GM18909 (cell line): ENCODE measurements around the gene ZNF524.

Experiments used
- ATAC-seq: cut with Tn5 transposase; IDR thresholded peaks from one replicate; pipeline ENCODE4 v1.9.1; 2021; ENCODE audit warnings: mild to moderate bottlenecking; ENCODE audit not compliant: unreplicated experiment, poor library complexity

ZNF524 gene

DNA sequence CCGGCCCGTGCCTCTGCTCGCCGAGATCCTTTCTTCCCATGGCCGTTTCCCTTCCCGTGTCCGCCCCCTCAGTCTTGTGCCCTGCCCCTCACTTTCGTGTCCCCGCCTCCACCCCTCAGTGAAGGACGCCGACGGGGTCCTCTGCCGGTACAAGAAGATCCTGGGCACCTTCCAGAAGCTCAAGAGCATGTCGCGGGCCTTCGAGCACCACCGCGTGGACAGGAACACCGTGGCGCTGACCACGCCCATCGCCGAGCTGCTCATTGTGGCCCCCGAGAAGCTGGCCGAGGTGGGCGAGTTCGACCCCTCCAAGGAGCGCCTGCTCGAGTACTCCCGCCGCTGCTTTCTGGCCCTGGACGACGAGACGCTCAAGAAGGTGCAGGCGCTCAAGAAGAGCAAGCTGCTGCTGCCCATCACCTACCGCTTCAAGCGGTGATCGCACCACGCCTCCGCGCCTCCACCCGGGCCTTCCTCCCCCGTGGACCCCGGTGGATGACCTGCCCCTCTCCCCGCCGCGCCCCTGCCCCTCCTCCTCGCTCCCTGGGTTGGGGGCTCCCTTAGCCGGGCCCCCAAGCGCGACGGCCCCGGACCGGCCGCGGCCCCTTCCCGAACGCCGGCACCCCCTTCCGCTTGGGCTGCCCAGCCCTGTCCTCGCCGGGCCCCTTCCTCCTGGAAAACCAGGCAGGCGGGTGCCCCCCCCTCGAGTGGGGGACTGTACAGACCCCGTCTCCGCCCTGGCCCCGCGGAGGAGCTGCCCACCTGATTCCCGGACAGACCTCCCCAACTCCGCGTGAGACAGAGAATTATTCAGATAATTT is 52.4 kb downstream of the ZNF524 start:
- ATAC-seq = no peak
